Glutamatergic neuron (in vitro differentiated cells): Measurements from ENCODE around the gene MINDY3. TPM values are rescaled to one million over a fixed set of nuclear protein-coding genes. Genes with fewer than 3 reads are reported as not detected.

Source experiments
- DNase-seq: peaks from one replicate; pipeline ENCODE4 v3.0.0; 2022
- H3K27ac Mint-ChIP-seq: one replicate; pipeline ENCODE4 v1.8.0; 2020; ENCODE audit warnings: mild to moderate bottlenecking, mixed read lengths, inconsistent platforms; ENCODE audit not compliant: unreplicated experiment
- H3K27me3 Mint-ChIP-seq: one replicate; pipeline ENCODE4 v1.8.0; 2020; ENCODE audit warnings: mild to moderate bottlenecking, moderate library complexity, mixed read lengths, inconsistent platforms; ENCODE audit not compliant: unreplicated experiment
- H3K36me3 Mint-ChIP-seq: one replicate; pipeline ENCODE4 v1.8.0; 2020; ENCODE audit warnings: mild to moderate bottlenecking, mixed read lengths, inconsistent platforms; ENCODE audit not compliant: unreplicated experiment
- H3K4me1 Mint-ChIP-seq: one replicate; pipeline ENCODE4 v1.8.0; 2020; ENCODE audit warnings: mild to moderate bottlenecking, low read depth, mixed read lengths, inconsistent platforms; ENCODE audit not compliant: unreplicated experiment
- H3K4me3 Mint-ChIP-seq: one replicate; pipeline ENCODE4 v1.8.0; 2020; ENCODE audit warnings: mild to moderate bottlenecking, mixed read lengths, inconsistent platforms; ENCODE audit not compliant: unreplicated experiment
- H3K9me3 Mint-ChIP-seq: one replicate; pipeline ENCODE4 v1.8.0; 2020; ENCODE audit warnings: mild to moderate bottlenecking, moderate library complexity, mixed read lengths, inconsistent platforms; ENCODE audit not compliant: unreplicated experiment
- total RNA-seq: library from RNA; stranded (reverse); fragmentation: NEBNext Ultra II Directional; extraction: Animal tissue kit (Norgen Biotek cat#: 25700); gene quantifications from one replicate; pipeline ENCODE4 v1.2.1, GENCODE V29; 2021; ENCODE audit not compliant: unreplicated experiment
- TF ChIP-seq, protein P1 (sequence below): fragments of 200-600 bp; sonication (generic); IDR thresholded peaks from one replicate; pipeline ENCODE4 v1.5.0; 2021; ENCODE audit not compliant: partially characterized antibody, unreplicated experiment

The MINDY3 gene
- total RNA-seq, 1 donor from 2014 or later = 45.6 TPM

GRCh38 chr10:15745751-15746150, 114.6 kb downstream of the MINDY3 start:
- Mint-ChIP-seq H3K4me1 (peaks cover 15% of the 10 kb centered on the region), H3K9me3 (no peaks in the 10 kb centered on the region), H3K27me3 (peaks cover 7% of the 10 kb centered on the region), H3K27ac (no peak overlapping the region), H3K4me3 (no peak overlapping the region), H3K36me3 (no peaks in the 10 kb centered on the region)
- DNase-seq = no peak
- TF ChIP-seq, protein P1, sequence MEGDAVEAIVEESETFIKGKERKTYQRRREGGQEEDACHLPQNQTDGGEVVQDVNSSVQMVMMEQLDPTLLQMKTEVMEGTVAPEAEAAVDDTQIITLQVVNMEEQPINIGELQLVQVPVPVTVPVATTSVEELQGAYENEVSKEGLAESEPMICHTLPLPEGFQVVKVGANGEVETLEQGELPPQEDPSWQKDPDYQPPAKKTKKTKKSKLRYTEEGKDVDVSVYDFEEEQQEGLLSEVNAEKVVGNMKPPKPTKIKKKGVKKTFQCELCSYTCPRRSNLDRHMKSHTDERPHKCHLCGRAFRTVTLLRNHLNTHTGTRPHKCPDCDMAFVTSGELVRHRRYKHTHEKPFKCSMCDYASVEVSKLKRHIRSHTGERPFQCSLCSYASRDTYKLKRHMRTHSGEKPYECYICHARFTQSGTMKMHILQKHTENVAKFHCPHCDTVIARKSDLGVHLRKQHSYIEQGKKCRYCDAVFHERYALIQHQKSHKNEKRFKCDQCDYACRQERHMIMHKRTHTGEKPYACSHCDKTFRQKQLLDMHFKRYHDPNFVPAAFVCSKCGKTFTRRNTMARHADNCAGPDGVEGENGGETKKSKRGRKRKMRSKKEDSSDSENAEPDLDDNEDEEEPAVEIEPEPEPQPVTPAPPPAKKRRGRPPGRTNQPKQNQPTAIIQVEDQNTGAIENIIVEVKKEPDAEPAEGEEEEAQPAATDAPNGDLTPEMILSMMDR = no peak

DNA sequence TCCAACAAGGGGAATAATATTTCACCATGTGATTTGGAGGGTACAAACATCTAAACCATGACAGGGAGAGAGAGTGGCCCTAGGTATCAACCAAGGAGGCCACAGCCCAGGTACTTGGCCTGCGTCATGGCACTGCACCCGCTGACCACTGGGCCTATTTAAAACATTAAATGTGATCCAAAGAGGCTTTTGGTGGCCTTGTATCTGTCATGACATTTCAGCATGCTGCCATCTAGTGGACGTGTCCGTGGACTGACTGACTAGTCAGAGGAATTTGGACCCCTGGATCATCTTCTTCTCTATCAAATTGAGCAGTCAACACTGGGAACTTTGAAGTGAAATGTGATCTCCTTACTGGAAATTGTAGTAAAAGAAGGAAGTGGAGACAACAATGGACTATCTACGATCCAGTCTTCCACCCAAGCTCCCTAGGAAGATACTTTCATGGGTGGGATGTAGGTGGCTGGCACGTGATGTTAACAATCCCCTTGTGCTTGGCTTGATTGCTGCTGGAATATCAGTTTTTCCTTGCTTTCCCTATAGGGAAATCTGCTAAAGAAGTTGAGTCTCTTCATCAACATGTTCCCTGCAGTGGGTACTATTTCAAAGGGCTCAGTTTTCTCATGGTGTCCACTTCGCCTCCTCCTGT, 116.0 kb downstream of the MINDY3 start:
- peaks cover 15% of the 10 kb centered on the region for H3K4me1 Mint-ChIP-seq
- no peak overlapping the region for H3K4me3 Mint-ChIP-seq
- peaks cover 7% of the 10 kb centered on the region for H3K27me3 Mint-ChIP-seq
- DNase-seq = peak; percentile 44
- no peaks in the 10 kb centered on the region for H3K36me3 Mint-ChIP-seq
- H3K9me3 Mint-ChIP-seq = no peaks in the 10 kb centered on the region
- TF ChIP-seq, protein P1 = peak; percentile 73
- no peak overlapping the region for H3K27ac Mint-ChIP-seq

- DNase-seq = no peak
- Mint-ChIP-seq H3K36me3 (no peaks in the 10 kb centered on the region), H3K27ac (no peak overlapping the region), H3K4me1 (peaks cover 15% of the 10 kb centered on the region), H3K27me3 (peaks cover 7% of the 10 kb centered on the region), H3K4me3 (no peak overlapping the region), H3K9me3 (no peaks in the 10 kb centered on the region)
- TF ChIP-seq, protein P1 = no peak
These were observed 116.9 kb downstream of the MINDY3 start for GRCh38 chr10:15743443-15743842.

GRCh38 chr10:15742836-15743235, 117.5 kb downstream of the MINDY3 start:
- no peaks in the 10 kb centered on the region for H3K36me3 Mint-ChIP-seq
- TF ChIP-seq, protein P1 = no peak
- no peak for DNase-seq
- H3K27ac Mint-ChIP-seq = no peak overlapping the region
- H3K27me3 Mint-ChIP-seq = peaks cover 3% of the 10 kb centered on the region
- no peak overlapping the region for H3K4me3 Mint-ChIP-seq
- peaks cover 10% of the 10 kb centered on the region for H3K4me1 Mint-ChIP-seq
- H3K9me3 Mint-ChIP-seq = no peaks in the 10 kb centered on the region

GRCh38 chr10:15742102-15742501, 118.2 kb downstream of the MINDY3 start:
- no peak overlapping the region for H3K27ac Mint-ChIP-seq
- H3K4me3 Mint-ChIP-seq = no peak overlapping the region
- no peaks in the 10 kb centered on the region for H3K9me3 Mint-ChIP-seq
- H3K36me3 Mint-ChIP-seq = no peaks in the 10 kb centered on the region
- DNase-seq = no peak
- peaks cover 6% of the 10 kb centered on the region for H3K4me1 Mint-ChIP-seq
- TF ChIP-seq, protein P1 = no peak
- H3K27me3 Mint-ChIP-seq = peaks cover 3% of the 10 kb centered on the region
